HepG2 (cell line): ENCODE measurements around the gene FNDC3B. TPM values are rescaled to one million over a fixed set of nuclear protein-coding genes. Genes with fewer than 3 reads are reported as not detected.

Source experiments
- ARID2 ChIP-seq: sonication (generic); formaldehyde crosslinking; IDR thresholded peaks from 2 replicates; pipeline ENCODE4 v1.8.1; 2022; ENCODE audit warnings: mild to moderate bottlenecking, missing genetic modification reagents, borderline replicate concordance
- CREM ChIP-seq, 2 experiments: sonication (generic) in 1 of 2; formaldehyde crosslinking in 1 of 2; IDR thresholded peaks; 2 replicates each; pipeline versions ENCODE4 v1.4.0 to v1.6.1; 2016 to 2020; ENCODE audit warnings: antibody characterized with exemption in 1 of 2, mild to moderate bottlenecking in 1 of 2, missing genetic modification reagents in 1 of 2
- DNMT3B ChIP-seq: conservative IDR thresholded peaks from 2 replicates; pipeline ENCODE4 v1.6.1; 2016; ENCODE audit warnings: missing biosample characterization, control low read depth
- EED ChIP-seq: sonication (generic); formaldehyde crosslinking; IDR thresholded peaks from 2 replicates; pipeline ENCODE4 v1.5.0; 2020; ENCODE audit warnings: mild to moderate bottlenecking, missing genetic modification reagents
- ELF1 ChIP-seq: sonication (generic); formaldehyde crosslinking; IDR thresholded peaks from 2 replicates; pipeline ENCODE4 v1.4.0; 2020; ENCODE audit warnings: missing genetic modification reagents
- KMT2B ChIP-seq: IDR thresholded peaks from 2 replicates; pipeline ENCODE4 v1.6.1; 2016; ENCODE audit warnings: missing genetic modification reagents, missing compliant biosample characterization
- MAZ ChIP-seq, 2 experiments: sonication (generic) in 1 of 2; formaldehyde crosslinking in 1 of 2; IDR thresholded peaks; 2 replicates each; pipeline versions ENCODE4 v1.5.0 to v1.6.1; 2012 to 2020; ENCODE audit warnings: low read depth in 2 of 2, mild to moderate bottlenecking in 2 of 2, borderline replicate concordance in 1 of 2, improper control_type of control experiment in 1 of 2, low read length in 1 of 2, missing genetic modification reagents in 1 of 2, moderate library complexity in 1 of 2
- MIER3 ChIP-seq: IDR thresholded peaks from 2 replicates; pipeline ENCODE4 v1.6.1; 2016; ENCODE audit warnings: missing compliant biosample characterization, borderline replicate concordance
- NFE2 ChIP-seq: sonication (generic); formaldehyde crosslinking; IDR thresholded peaks from 2 replicates; pipeline ENCODE4 v1.4.0; 2020; ENCODE audit warnings: missing genetic modification reagents
- THAP7 ChIP-seq: sonication (generic); formaldehyde crosslinking; IDR thresholded peaks from 2 replicates; pipeline ENCODE4 v1.8.1; 2023; ENCODE audit warnings: mild to moderate bottlenecking, missing genetic modification reagents
- ZFY ChIP-seq: sonication (generic); formaldehyde crosslinking; IDR thresholded peaks from 2 replicates; pipeline ENCODE4 v1.4.0; 2020; ENCODE audit warnings: missing genetic modification reagents
- ZNF142 ChIP-seq: sonication (generic); formaldehyde crosslinking; IDR thresholded peaks from 2 replicates; pipeline ENCODE4 v1.4.0; 2020; ENCODE audit warnings: missing genetic modification reagents
- ZNF550 ChIP-seq: sonication (generic); formaldehyde crosslinking; IDR thresholded peaks from 2 replicates; pipeline ENCODE4 v1.4.0; 2020; ENCODE audit warnings: mild to moderate bottlenecking, missing genetic modification reagents, borderline replicate concordance
- ZNF609 ChIP-seq: sonication (generic); formaldehyde crosslinking; IDR thresholded peaks from 2 replicates; pipeline ENCODE4 v1.4.0; 2020; ENCODE audit warnings: mild to moderate bottlenecking, missing genetic modification reagents, borderline replicate concordance
- ZNF619 ChIP-seq: sonication (generic); formaldehyde crosslinking; IDR thresholded peaks from 2 replicates; pipeline ENCODE4 v1.4.0; 2020; ENCODE audit warnings: mild to moderate bottlenecking, missing genetic modification reagents
- ZNF878 ChIP-seq: sonication (generic); formaldehyde crosslinking; IDR thresholded peaks from 2 replicates; pipeline ENCODE4 v1.8.1; 2023; ENCODE audit warnings: mild to moderate bottlenecking, missing genetic modification reagents, moderate library complexity
- polyA plus RNA-seq, 8 experiments: library from polyadenylated mRNA; depleted of rRNA in 3 of 8; stranded (reverse) in 7 of 8; unstranded in 1 of 8; fragments of >200 nt; fragmentation: Illumina TruSeq in 4 of 8; extraction: Trizol in 4 of 8; gene quantifications; 2 replicates each; pipeline versions ENCODE4 v1.2.1 to v1.2.3, GENCODE V29; 2011 to 2016; ENCODE audit warnings: low read depth in 4 of 8, missing spikeins in 1 of 8, mixed read lengths in 1 of 8; ENCODE audit not compliant: insufficient read depth in 1 of 8
- total RNA-seq, 5 experiments: library from RNA; depleted of rRNA; stranded (reverse); fragments of >200 nt; fragmentation: Illumina TruSeq; extraction: Trizol; gene quantifications; 2 replicates each; pipeline ENCODE4 v1.2.3, GENCODE V29; 2016; ENCODE audit warnings: low read depth in 1 of 5

FNDC3B gene
- total and polyA plus RNA-seq, 2 of the 13 experiments (the other 11 are each of a cell fraction or from before 2014, with no cell fraction given): 74.8 to 103 TPM

GRCh38 chr3:172061724-172062184 lies 22.4 kb downstream of the FNDC3B start (continued):
- TF ChIP-seq EED (CRISPR knock-in tag): no peak
- no peak for TF ChIP-seq ZNF619 (CRISPR knock-in tag)
- TF ChIP-seq THAP7 (CRISPR knock-in tag): no peak
- 0 out of 2 replicates have a peak, but pooled peaks have one; percentile 46 for TF ChIP-seq MIER3 (CRISPR knock-in tag)
- TF ChIP-seq ZNF878 (CRISPR knock-in tag): peak; percentile 73; the same call in 1 of the 2 replicates
- TF ChIP-seq ZNF550 (CRISPR knock-in tag): no peak
- TF ChIP-seq CREM (IDR thresholded peaks at IDR 0.05): peak; percentile 90
- TF ChIP-seq CREM (CRISPR knock-in tag; IDR thresholded peaks at IDR 0.05): no peak
- 0 out of 2 replicates have a peak, but pooled peaks have one; percentile 23 for TF ChIP-seq ELF1 (CRISPR knock-in tag)
- no peak for TF ChIP-seq DNMT3B (CRISPR knock-in tag)
- TF ChIP-seq MAZ (IDR thresholded peaks at IDR 0.05; ENCODE audit: borderline replicate concordance, low read depth, low read length): no peak
- TF ChIP-seq MAZ (CRISPR knock-in tag; IDR thresholded peaks at IDR 0.05; ENCODE audit: low read depth): no peak
- TF ChIP-seq KMT2B (CRISPR knock-in tag): 0 out of 2 replicates have a peak, but pooled peaks have one; percentile 28
- no peak; the same call in 1 of the 2 replicates for TF ChIP-seq ARID2
- TF ChIP-seq NFE2: no peak
- peak; percentile 57; the same call in 1 of the 2 replicates for TF ChIP-seq ZNF609 (CRISPR knock-in tag)
- TF ChIP-seq ZFY (CRISPR knock-in tag): no peak
- no peak for TF ChIP-seq ZNF142 (CRISPR knock-in tag)
